ENCODE data around the gene FAM161A.

DNA sequence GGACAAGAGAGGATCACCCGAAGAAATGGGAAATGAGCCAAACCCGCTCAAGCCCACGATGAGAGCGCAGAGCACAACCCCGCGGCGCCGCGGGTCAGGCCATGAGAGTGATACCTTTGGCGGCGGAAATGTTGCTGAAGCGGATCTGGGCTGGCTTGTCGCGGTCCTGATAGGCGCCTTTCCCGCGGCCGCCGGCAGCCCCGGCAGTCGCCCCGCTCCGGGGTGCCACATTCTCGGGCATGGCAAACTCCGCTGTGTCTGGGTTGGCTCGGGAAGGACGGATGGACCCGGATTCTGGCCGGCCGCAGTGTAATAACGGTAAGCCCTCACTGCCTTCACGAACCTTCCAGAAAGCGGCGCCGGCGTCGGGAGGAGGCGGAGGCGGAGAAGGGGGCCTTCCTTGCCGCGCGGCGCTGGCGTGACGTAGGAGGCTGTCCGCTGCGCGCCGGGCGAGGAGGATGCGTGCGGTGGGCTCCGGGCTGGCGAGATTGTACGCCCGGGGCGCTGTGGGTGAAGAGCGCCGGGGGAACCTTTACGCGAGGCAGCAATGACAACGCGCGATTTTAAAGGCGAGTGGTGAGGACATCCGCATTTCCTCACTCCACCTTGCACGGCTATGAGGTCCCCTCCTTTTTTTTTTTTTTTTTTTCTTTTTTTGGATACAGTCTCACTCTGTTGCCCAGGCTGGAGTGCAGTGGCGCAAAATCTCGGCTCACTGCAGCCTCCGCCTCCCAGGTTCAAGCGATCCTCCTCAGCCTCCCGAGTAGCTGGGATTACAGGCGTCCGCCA lies 34.6 kb upstream of the FAM161A start, which contains the start of gene CCT4:
- TF ChIP-seq, protein P1, sequence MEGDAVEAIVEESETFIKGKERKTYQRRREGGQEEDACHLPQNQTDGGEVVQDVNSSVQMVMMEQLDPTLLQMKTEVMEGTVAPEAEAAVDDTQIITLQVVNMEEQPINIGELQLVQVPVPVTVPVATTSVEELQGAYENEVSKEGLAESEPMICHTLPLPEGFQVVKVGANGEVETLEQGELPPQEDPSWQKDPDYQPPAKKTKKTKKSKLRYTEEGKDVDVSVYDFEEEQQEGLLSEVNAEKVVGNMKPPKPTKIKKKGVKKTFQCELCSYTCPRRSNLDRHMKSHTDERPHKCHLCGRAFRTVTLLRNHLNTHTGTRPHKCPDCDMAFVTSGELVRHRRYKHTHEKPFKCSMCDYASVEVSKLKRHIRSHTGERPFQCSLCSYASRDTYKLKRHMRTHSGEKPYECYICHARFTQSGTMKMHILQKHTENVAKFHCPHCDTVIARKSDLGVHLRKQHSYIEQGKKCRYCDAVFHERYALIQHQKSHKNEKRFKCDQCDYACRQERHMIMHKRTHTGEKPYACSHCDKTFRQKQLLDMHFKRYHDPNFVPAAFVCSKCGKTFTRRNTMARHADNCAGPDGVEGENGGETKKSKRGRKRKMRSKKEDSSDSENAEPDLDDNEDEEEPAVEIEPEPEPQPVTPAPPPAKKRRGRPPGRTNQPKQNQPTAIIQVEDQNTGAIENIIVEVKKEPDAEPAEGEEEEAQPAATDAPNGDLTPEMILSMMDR (IDR thresholded peaks at IDR 0.05; ENCODE audit: low read length): no peak
- TF ChIP-seq EZH2 (optimal IDR thresholded peaks at IDR 0.05; ENCODE audit: low read depth, low read length): no peak
